ENCODE results near the gene COL6A2.

The COL6A2 gene

GRCh38 chr21:46052703-46053651 lies 44.9 kb upstream of the COL6A2 start:
- Histone ChIP-seq H3K36me3 (ENCODE audit: control insufficient read depth, low read length) (no peaks in the 10 kb centered on the region), H3K9me3 (ENCODE audit: control insufficient read depth, insufficient read depth, low read length) (peaks cover 41% of the 10 kb centered on the region; the same call in 1 of the 2 replicates), H3K4me1 (ENCODE audit: control insufficient read depth, low read length) (no peaks in the 10 kb centered on the region), H3F3A (ENCODE audit: control insufficient read depth, insufficient read depth) (no peaks in the 10 kb centered on the region), H3K4me3 (ENCODE audit: low read length) (no peak overlapping the region), H3K9me2 (replicated peaks; ENCODE audit: control insufficient read depth, low read length) (no peaks in the 10 kb centered on the region), H3K27me3 (ENCODE audit: control insufficient read depth, low read length) (no peaks in the 10 kb centered on the region), H3K79me2 (ENCODE audit: control insufficient read depth, low read length) (no peaks in the 10 kb centered on the region), H4K20me1 (ENCODE audit: control insufficient read depth, insufficient read depth, low read depth, low read length) (no peaks in the 10 kb centered on the region), H3K27ac (ENCODE audit: low read depth, low read length) (no peak overlapping the region), H3K4me2 (ENCODE audit: low read length) (no peak overlapping the region)
- TF ChIP-seq EZH2phosphoT487 (IDR thresholded peaks at IDR 0.05; ENCODE audit: borderline replicate concordance, low read length) (no peak), CTCF (IDR thresholded peaks at IDR 0.05; ENCODE audit: low read depth, low read length, poor library complexity, severe bottlenecking) (no peak)

- Histone ChIP-seq H3K4me2 (ENCODE audit: low read length) (no peak overlapping the region), H3K4me3 (ENCODE audit: low read length) (no peak overlapping the region), H3K27ac (ENCODE audit: low read depth, low read length) (no peak overlapping the region), H3K9me2 (replicated peaks; ENCODE audit: control insufficient read depth, low read length) (no peaks in the 10 kb centered on the region), H3K79me2 (ENCODE audit: control insufficient read depth, low read length) (no peaks in the 10 kb centered on the region), H3K9me3 (ENCODE audit: control insufficient read depth, insufficient read depth, low read length) (peaks cover 51% of the 10 kb centered on the region), H3K4me1 (ENCODE audit: control insufficient read depth, low read length) (no peaks in the 10 kb centered on the region), H3K36me3 (ENCODE audit: control insufficient read depth, low read length) (no peaks in the 10 kb centered on the region), H3K27me3 (ENCODE audit: control insufficient read depth, low read length) (no peaks in the 10 kb centered on the region), H3F3A (ENCODE audit: control insufficient read depth, insufficient read depth) (no peaks in the 10 kb centered on the region), H4K20me1 (ENCODE audit: control insufficient read depth, insufficient read depth, low read depth, low read length) (no peaks in the 10 kb centered on the region)
- TF ChIP-seq EZH2phosphoT487 (IDR thresholded peaks at IDR 0.05; ENCODE audit: borderline replicate concordance, low read length): no peak
- TF ChIP-seq CTCF (IDR thresholded peaks at IDR 0.05; ENCODE audit: low read depth, low read length, poor library complexity, severe bottlenecking): no peak
Measured at GRCh38 chr21:46054031-46054430, 43.9 kb upstream of the COL6A2 start.

GRCh38 chr21:46054451-46054881 lies 43.4 kb upstream of the COL6A2 start:
- H3K27me3 ChIP-seq (ENCODE audit: control insufficient read depth, low read length): no peaks in the 10 kb centered on the region
- H3F3A ChIP-seq (ENCODE audit: control insufficient read depth, insufficient read depth): no peaks in the 10 kb centered on the region
- H3K9me2 ChIP-seq (replicated peaks; ENCODE audit: control insufficient read depth, low read length): no peaks in the 10 kb centered on the region
- no peak overlapping the region for H3K27ac ChIP-seq (ENCODE audit: low read depth, low read length)
- no peak overlapping the region for H3K4me2 ChIP-seq (ENCODE audit: low read length)
- H4K20me1 ChIP-seq (ENCODE audit: control insufficient read depth, insufficient read depth, low read depth, low read length): no peaks in the 10 kb centered on the region
- H3K4me1 ChIP-seq (ENCODE audit: control insufficient read depth, low read length): no peaks in the 10 kb centered on the region
- H3K36me3 ChIP-seq (ENCODE audit: control insufficient read depth, low read length): no peaks in the 10 kb centered on the region
- no peaks in the 10 kb centered on the region for H3K79me2 ChIP-seq (ENCODE audit: control insufficient read depth, low read length)
- TF ChIP-seq CTCF (IDR thresholded peaks at IDR 0.05; ENCODE audit: low read depth, low read length, poor library complexity, severe bottlenecking) (no peak), EZH2phosphoT487 (IDR thresholded peaks at IDR 0.05; ENCODE audit: borderline replicate concordance, low read length) (no peak)
- no peak overlapping the region for H3K4me3 ChIP-seq (ENCODE audit: low read length)
- H3K9me3 ChIP-seq (ENCODE audit: control insufficient read depth, insufficient read depth, low read length): peaks cover 56% of the 10 kb centered on the region

Measured in DOHH2 (cell line).